H9 (cell line): ENCODE results near the gene MRAS. TPM values are rescaled to one million over a fixed set of nuclear protein-coding genes. Genes with fewer than 3 reads are reported as not detected.
A peak's percentile ranks its signal among the peaks of the same experiment; 100 is the strongest.

ENCODE experiments used
- DNase-seq: peaks from one replicate; pipeline ENCODE4 v3.0.0-alpha.2; 2017
- H2AFZ ChIP-seq: one replicate; pipeline ENCODE4 v1.6.1; 2013; ENCODE audit warnings: mild to moderate bottlenecking, low read length, control low read depth, moderate library complexity
- H2AK5ac ChIP-seq: 2 replicates; pipeline ENCODE4 v1.6.1; 2013; ENCODE audit warnings: low read length, control low read depth, mixed read lengths; ENCODE audit not compliant: insufficient read length
- H2BK120ac ChIP-seq: one replicate; pipeline ENCODE4 v1.6.1; 2013; ENCODE audit warnings: low read depth, mild to moderate bottlenecking, low read length, control low read depth, inconsistent platforms; ENCODE audit not compliant: poor library complexity, severe bottlenecking
- H2BK12ac ChIP-seq: 2 replicates; pipeline ENCODE4 v1.6.1; 2013; ENCODE audit warnings: low read length, control low read depth, mixed read lengths, low read depth; ENCODE audit not compliant: insufficient read length
- H2BK15ac ChIP-seq: 2 replicates; pipeline ENCODE4 v1.6.1; 2013; ENCODE audit warnings: low read depth, low read length, control low read depth
- H2BK20ac ChIP-seq: one replicate; pipeline ENCODE4 v1.6.1; 2013; ENCODE audit warnings: low read depth, mild to moderate bottlenecking, low read length, control low read depth, inconsistent platforms; ENCODE audit not compliant: poor library complexity, severe bottlenecking
- H2BK5ac ChIP-seq: 2 replicates; pipeline ENCODE4 v1.6.1; 2013; ENCODE audit warnings: low read length, control low read depth, mixed read lengths; ENCODE audit not compliant: insufficient read length
- H3K14ac ChIP-seq: 2 replicates; pipeline ENCODE4 v1.6.1; 2013; ENCODE audit warnings: low read length, control low read depth; ENCODE audit not compliant: insufficient read depth
- H3K18ac ChIP-seq: 2 replicates; pipeline ENCODE4 v1.6.1; 2013; ENCODE audit warnings: low read depth, mild to moderate bottlenecking, mixed read lengths, low read length, control low read depth; ENCODE audit not compliant: insufficient read length
- H3K23ac ChIP-seq: 2 replicates; pipeline ENCODE4 v1.6.1; 2013; ENCODE audit warnings: low read length, control low read depth, mixed read lengths, low read depth; ENCODE audit not compliant: insufficient read length
- H3K23me2 ChIP-seq: 2 replicates; pipeline ENCODE4 v1.6.1; 2013; ENCODE audit warnings: low read depth, mild to moderate bottlenecking, mixed read lengths, low read length, control low read depth; ENCODE audit not compliant: insufficient read length, poor library complexity, severe bottlenecking
- H3K27ac ChIP-seq: 2 replicates; pipeline ENCODE4 v1.5.1; 2013; ENCODE audit warnings: low read length, control low read depth, mixed read lengths, low read depth; ENCODE audit not compliant: insufficient read length
- H3K27me3 ChIP-seq: 2 replicates; pipeline ENCODE4 v1.6.1; 2013; ENCODE audit warnings: low read length, control low read depth, inconsistent platforms; ENCODE audit not compliant: insufficient read depth
- H3K4ac ChIP-seq: 2 replicates; pipeline ENCODE4 v1.6.1; 2013; ENCODE audit warnings: low read depth, mild to moderate bottlenecking, control low read depth, inconsistent platforms, low read length, moderate library complexity
- H3K4me1 ChIP-seq: 2 replicates; pipeline ENCODE4 v1.6.1; 2013; ENCODE audit warnings: low read length, control low read depth, inconsistent platforms; ENCODE audit not compliant: insufficient read depth
- H3K4me2 ChIP-seq: 2 replicates; pipeline ENCODE4 v1.6.1; 2013; ENCODE audit warnings: low read length, control low read depth, mixed read lengths; ENCODE audit not compliant: insufficient read length, insufficient read depth
- H3K56ac ChIP-seq: 2 replicates; pipeline ENCODE4 v1.6.1; 2013; ENCODE audit warnings: low read depth, mild to moderate bottlenecking, mixed read lengths, low read length, control low read depth; ENCODE audit not compliant: insufficient read length
- H3K79me1 ChIP-seq: 2 replicates; pipeline ENCODE4 v1.6.1; 2013; ENCODE audit warnings: low read depth, mild to moderate bottlenecking, moderate library complexity, low read length, control low read depth, inconsistent platforms; ENCODE audit not compliant: insufficient read depth, poor library complexity, severe bottlenecking
- H3K79me2 ChIP-seq: 2 replicates; pipeline ENCODE4 v1.6.1; 2013; ENCODE audit warnings: low read length, control low read depth, inconsistent platforms; ENCODE audit not compliant: insufficient read depth
- H3K9ac ChIP-seq: 2 replicates; pipeline ENCODE4 v1.6.1; 2013; ENCODE audit warnings: low read length, control low read depth, mixed read lengths; ENCODE audit not compliant: insufficient read length; ENCODE audit errors: extremely low read depth
- H3K9me3 ChIP-seq: one replicate; pipeline ENCODE4 v1.6.1; 2013; ENCODE audit warnings: low read depth, low read length, inconsistent platforms; ENCODE audit not compliant: control insufficient read depth
- H3T11ph ChIP-seq: one replicate; pipeline ENCODE4 v1.6.1; 2013; ENCODE audit warnings: mild to moderate bottlenecking, low read length, control low read depth, inconsistent platforms
- H4K20me1 ChIP-seq: one replicate; pipeline ENCODE4 v1.6.1; 2013; ENCODE audit not compliant: control insufficient read depth, insufficient read length, insufficient read depth
- H4K5ac ChIP-seq: 2 replicates; pipeline ENCODE4 v1.6.1; 2013; ENCODE audit warnings: low read depth, mild to moderate bottlenecking, mixed read lengths, low read length, control low read depth; ENCODE audit not compliant: insufficient read length
- H4K8ac ChIP-seq: replicated peaks from 2 replicates; pipeline ENCODE4 v1.6.1; 2013; ENCODE audit warnings: low read length, control low read depth, mixed read lengths, low read depth; ENCODE audit not compliant: insufficient read length
- H4K91ac ChIP-seq: 2 replicates; pipeline ENCODE4 v1.6.1; 2013; ENCODE audit warnings: low read depth, mild to moderate bottlenecking, moderate library complexity, mixed read lengths, low read length, control low read depth; ENCODE audit not compliant: insufficient read length
- H3K27ac Mint-ChIP-seq, 3 experiments: 2 replicates in 2 of 3; 3 replicates in 1 of 3; pipeline ENCODE4 v1.8.0; 2020 to 2021; ENCODE audit warnings: mixed read lengths in 3 of 3, mild to moderate bottlenecking in 1 of 3, moderate library complexity in 1 of 3
- H3K27me3 Mint-ChIP-seq: 2 replicates; pipeline ENCODE4 v1.8.0; 2021; ENCODE audit warnings: low read depth, mild to moderate bottlenecking, moderate library complexity, mixed read lengths
- H3K36me3 Mint-ChIP-seq, 3 experiments: 2 replicates in 2 of 3; 3 replicates in 1 of 3; pipeline ENCODE4 v1.8.0; 2020 to 2021; ENCODE audit warnings: low read depth in 3 of 3, mixed read lengths in 3 of 3; ENCODE audit not compliant: insufficient read depth in 1 of 3
- H3K4me1 Mint-ChIP-seq, 2 experiments: 2 replicates each; pipeline ENCODE4 v1.8.0; 2020; ENCODE audit warnings: mixed read lengths in 2 of 2
- H3K4me3 Mint-ChIP-seq, 2 experiments: 2 replicates in 1 of 2; 3 replicates in 1 of 2; pipeline ENCODE4 v1.8.0; 2020 to 2021; ENCODE audit warnings: mild to moderate bottlenecking in 2 of 2, mixed read lengths in 2 of 2, moderate library complexity in 1 of 2
- H3K9me3 Mint-ChIP-seq, 2 experiments: 2 replicates in 1 of 2; 3 replicates in 1 of 2; pipeline ENCODE4 v1.8.0; 2020; ENCODE audit warnings: mild to moderate bottlenecking in 2 of 2, mixed read lengths in 2 of 2, moderate library complexity in 1 of 2
- WGBS: extraction: QIAGEN DNeasy Blood & Tissue Kit; methylation state at CpG from one replicate; pipeline ENCODE4 v1.1.7; 2013; ENCODE audit warnings: missing lambda C conversion rate, low lambda C conversion rate, mixed read lengths; ENCODE audit not compliant: insufficient read length; ENCODE audit errors: extremely low coverage; 5-methylcytosine and 5-hydroxymethylcytosine counted together
- total RNA-seq: library from RNA; stranded (reverse); gene quantifications from 2 replicates; pipeline ENCODE4 v1.2.1, GENCODE V29; 2021
- TF ChIP-seq, protein P1 (sequence below): fragments of 200-600 bp; sonication (generic); conservative IDR thresholded peaks from 3 replicates; pipeline ENCODE4 v1.8.0; 2021; ENCODE audit warnings: antibody characterized with exemption, mild to moderate bottlenecking

Gene MRAS
- total RNA-seq, 1 experiment from 2014 or later, result 10.9 TPM

- Histone ChIP-seq H3K79me1 (no peaks in the 10 kb centered on the region), H4K20me1 (no peaks in the 10 kb centered on the region), H2BK15ac (no peak overlapping the region), H3K4me2 (no peak overlapping the region), H3K4ac (no peak overlapping the region), H3K9me3 (no peaks in the 10 kb centered on the region), H3K14ac (no peak overlapping the region), H4K91ac (no peak overlapping the region), H2AFZ (no peak overlapping the region), H2BK12ac (no peak overlapping the region), H2AK5ac (no peak overlapping the region), H2BK20ac (no peak overlapping the region), H3K23ac (no peak overlapping the region), H3K18ac (no peak overlapping the region), H3K9ac (no peak overlapping the region), H3T11ph (no peak overlapping the region), H3K4me1 (peaks cover 3% of the 10 kb centered on the region; the same call in 1 of the 2 replicates), H3K27ac (no peak overlapping the region), H3K23me2 (peaks cover 3% of the 10 kb centered on the region), H3K79me2 (no peaks in the 10 kb centered on the region), H4K5ac (no peak overlapping the region), H2BK120ac (no peak overlapping the region), H4K8ac (no peak overlapping the region), H3K56ac (no peak overlapping the region), H2BK5ac (no peak overlapping the region), H3K27me3 (no peaks in the 10 kb centered on the region)
- H3K36me3 Mint-ChIP-seq, result peaks cover 0 to 3% (median 0%) of the 10 kb centered on the region in 3 experiments; a peak in 2 of 7 replicates
- H3K9me3 Mint-ChIP-seq, result no peaks in the 10 kb centered on the region
- peak; percentile 4 for DNase-seq
- H3K4me3 Mint-ChIP-seq, result no peak overlapping the region
- WGBS, result no CpG with 5 or more reads among the region's 5 CpGs
- TF ChIP-seq, protein P1, sequence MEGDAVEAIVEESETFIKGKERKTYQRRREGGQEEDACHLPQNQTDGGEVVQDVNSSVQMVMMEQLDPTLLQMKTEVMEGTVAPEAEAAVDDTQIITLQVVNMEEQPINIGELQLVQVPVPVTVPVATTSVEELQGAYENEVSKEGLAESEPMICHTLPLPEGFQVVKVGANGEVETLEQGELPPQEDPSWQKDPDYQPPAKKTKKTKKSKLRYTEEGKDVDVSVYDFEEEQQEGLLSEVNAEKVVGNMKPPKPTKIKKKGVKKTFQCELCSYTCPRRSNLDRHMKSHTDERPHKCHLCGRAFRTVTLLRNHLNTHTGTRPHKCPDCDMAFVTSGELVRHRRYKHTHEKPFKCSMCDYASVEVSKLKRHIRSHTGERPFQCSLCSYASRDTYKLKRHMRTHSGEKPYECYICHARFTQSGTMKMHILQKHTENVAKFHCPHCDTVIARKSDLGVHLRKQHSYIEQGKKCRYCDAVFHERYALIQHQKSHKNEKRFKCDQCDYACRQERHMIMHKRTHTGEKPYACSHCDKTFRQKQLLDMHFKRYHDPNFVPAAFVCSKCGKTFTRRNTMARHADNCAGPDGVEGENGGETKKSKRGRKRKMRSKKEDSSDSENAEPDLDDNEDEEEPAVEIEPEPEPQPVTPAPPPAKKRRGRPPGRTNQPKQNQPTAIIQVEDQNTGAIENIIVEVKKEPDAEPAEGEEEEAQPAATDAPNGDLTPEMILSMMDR, result no peak
- H3K27me3 Mint-ChIP-seq, result no peaks in the 10 kb centered on the region; the same call in 1 of the 2 replicates
- peaks cover 16 to 21% of the 10 kb centered on the region in 2 experiments for H3K4me1 Mint-ChIP-seq
- H3K27ac Mint-ChIP-seq, result peak overlapping the region in 2 of 3 experiments; percentile 56 to 85; a peak in 2 of 7 replicates
Observed at GRCh38 chr3:138394686-138395085, 46.3 kb downstream of the MRAS start.
